IPS DF 6.9 (cell line): ENCODE data around the gene RSPH9.
A peak's percentile ranks its signal among the peaks of the same experiment; 100 is the strongest.

Experiments used
- DNase-seq: peaks from one replicate; pipeline ENCODE4 v3.0.0-alpha.2; 2013; ENCODE audit warnings: low read depth, low spot score
- H3K27ac ChIP-seq: one replicate; pipeline ENCODE4 v1.5.1; 2013; ENCODE audit warnings: low read length, control low read depth
- H3K27me3 ChIP-seq: 2 replicates; pipeline ENCODE4 v1.6.1; 2013; ENCODE audit warnings: mild to moderate bottlenecking, low read length; ENCODE audit not compliant: control insufficient read depth, insufficient read depth
- H3K36me3 ChIP-seq: 2 replicates; pipeline ENCODE4 v1.6.1; 2013; ENCODE audit warnings: low read length; ENCODE audit not compliant: control insufficient read depth, insufficient read depth
- H3K4me1 ChIP-seq: 2 replicates; pipeline ENCODE4 v1.6.1; 2013; ENCODE audit warnings: low read length; ENCODE audit not compliant: control insufficient read depth, insufficient read depth
- H3K4me3 ChIP-seq: 2 replicates; pipeline ENCODE4 v1.5.1; 2013; ENCODE audit warnings: mild to moderate bottlenecking, low read length
- H3K9me3 ChIP-seq: 2 replicates; pipeline ENCODE4 v1.6.1; 2013; ENCODE audit warnings: low read length, inconsistent platforms; ENCODE audit not compliant: control insufficient read depth, insufficient read depth
- WGBS: extraction: QIAGEN DNeasy Blood & Tissue Kit; methylation state at CpG from one replicate; pipeline ENCODE4 v1.1.7; 2013; ENCODE audit warnings: mixed read lengths, missing lambda C conversion rate; ENCODE audit not compliant: insufficient read length, insufficient coverage; 5-methylcytosine and 5-hydroxymethylcytosine counted together

RSPH9 gene, protein sequence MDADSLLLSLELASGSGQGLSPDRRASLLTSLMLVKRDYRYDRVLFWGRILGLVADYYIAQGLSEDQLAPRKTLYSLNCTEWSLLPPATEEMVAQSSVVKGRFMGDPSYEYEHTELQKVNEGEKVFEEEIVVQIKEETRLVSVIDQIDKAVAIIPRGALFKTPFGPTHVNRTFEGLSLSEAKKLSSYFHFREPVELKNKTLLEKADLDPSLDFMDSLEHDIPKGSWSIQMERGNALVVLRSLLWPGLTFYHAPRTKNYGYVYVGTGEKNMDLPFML

DNA sequence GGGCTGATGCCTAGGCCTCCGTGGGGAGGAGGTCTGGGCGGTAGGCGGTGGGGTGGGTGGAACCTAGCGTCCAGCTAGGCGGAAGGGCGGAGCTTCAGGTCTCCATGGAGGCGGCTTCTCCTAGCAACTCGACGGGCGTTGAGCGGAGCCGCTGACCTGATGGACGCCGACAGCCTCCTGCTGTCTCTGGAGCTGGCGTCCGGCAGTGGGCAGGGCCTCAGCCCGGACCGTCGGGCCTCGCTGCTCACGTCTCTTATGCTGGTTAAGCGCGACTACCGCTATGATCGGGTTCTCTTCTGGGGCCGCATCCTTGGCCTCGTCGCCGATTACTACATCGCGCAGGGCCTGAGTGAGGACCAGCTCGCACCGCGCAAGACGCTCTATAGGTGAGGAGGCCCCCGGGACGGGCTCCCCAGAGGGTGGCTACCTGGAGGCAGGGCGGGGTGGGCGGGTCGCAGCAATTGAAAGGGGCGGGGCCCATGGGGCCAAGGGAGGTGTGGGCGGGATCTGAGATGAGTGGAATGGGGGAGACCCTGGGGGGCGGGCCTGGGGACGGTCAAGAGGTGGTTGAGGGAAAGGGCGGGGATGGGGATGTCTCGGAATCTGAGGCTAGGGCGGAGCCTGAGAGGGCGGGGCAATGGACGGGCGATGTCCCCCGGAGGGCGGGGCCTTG is at the start of gene RSPH9:
Gene RSPH9, plus strand, starts transcription at position 97 of the 673 bp plus-strand sequence. Its CDS starts 63 bp downstream, at position 160.
- no CpG with 5 or more reads among the region's 52 CpGs for WGBS
- H3K4me3 ChIP-seq, result peak within 1 kb of the TSS; percentile 38; the same call in 1 of the 2 replicates
- H3K27me3 ChIP-seq, result no peaks in the 10 kb centered on the region
- no peak within 1 kb of the TSS for H3K27ac ChIP-seq
- H3K36me3 ChIP-seq, result peaks cover 5% of the 10 kb centered on the region
- H3K9me3 ChIP-seq, result no peaks in the 10 kb centered on the region
- H3K4me1 ChIP-seq, result no peaks in the 10 kb centered on the region
- DNase-seq, result peak; percentile 85

DNA sequence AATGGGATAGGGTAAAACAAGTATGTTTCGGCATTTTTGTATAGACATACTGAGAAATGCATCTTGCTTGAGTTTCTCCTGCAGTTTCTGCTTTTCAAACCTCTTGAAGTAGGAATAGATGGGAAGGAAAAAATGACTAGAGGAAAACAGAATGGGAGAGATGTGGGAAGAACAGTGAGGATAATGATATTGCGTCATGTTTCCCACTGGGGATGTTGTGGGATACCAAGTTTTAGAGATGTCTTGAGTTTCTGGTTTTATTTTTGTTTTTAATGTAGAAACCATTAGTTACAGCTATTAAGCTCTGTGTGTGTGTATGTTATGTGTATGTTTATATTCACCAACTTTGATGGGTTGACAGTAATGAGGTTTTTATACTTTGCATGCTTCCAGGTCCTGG is 44.2 kb upstream of the RSPH9 start:
- WGBS, result no CpG with 5 or more reads among the region's 2 CpGs
- no peak overlapping the region for H3K4me3 ChIP-seq
- H3K27ac ChIP-seq, result no peak overlapping the region
- DNase-seq, result no peak
- no peaks in the 10 kb centered on the region for H3K9me3 ChIP-seq
- H3K4me1 ChIP-seq, result no peaks in the 10 kb centered on the region
- no peaks in the 10 kb centered on the region for H3K36me3 ChIP-seq
- H3K27me3 ChIP-seq, result no peaks in the 10 kb centered on the region

DNA sequence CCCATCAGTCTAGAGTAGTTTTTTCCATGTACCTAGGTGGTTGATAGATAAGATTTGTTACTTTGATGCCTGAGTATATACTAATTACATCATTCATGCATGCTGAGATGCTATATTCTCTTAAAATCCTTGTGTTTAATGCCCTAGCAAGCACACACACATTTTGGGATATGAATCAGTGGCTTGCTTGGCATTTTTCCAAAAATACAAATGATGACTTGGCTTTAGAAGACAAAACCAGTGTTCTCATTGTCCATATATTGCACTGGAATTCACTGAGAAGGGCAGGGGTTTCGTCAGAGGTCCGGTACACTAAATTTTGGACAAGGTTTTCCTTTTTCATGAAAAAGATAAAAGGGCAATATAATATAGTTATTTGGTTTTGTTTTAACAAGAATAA is 40.7 kb upstream of the RSPH9 start:
- WGBS, result no CpG with 5 or more reads among the region's 2 CpGs
- no peak overlapping the region for H3K27ac ChIP-seq

DNA sequence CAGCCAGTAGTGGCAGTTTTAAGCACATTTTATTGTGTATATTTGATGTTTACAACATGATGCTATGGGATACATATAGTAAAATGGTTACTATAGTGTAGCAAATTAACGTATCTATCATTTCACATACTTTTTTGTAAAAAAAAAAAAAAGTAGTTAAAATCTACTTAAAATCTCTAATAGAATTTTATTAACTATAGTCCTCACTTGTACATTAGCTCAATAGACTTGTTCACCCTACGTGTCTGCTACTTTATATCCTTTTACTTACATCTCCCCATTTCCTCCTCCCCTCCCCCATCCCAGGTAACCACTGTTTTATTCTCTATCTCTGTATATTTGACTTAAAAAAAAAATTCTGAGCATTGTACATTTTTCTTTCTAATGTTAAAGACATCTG is 38.8 kb upstream of the RSPH9 start:
- WGBS, result no CpG with 5 or more reads among the region's 2 CpGs
- H3K4me1 ChIP-seq, result no peaks in the 10 kb centered on the region
- no peak overlapping the region for H3K27ac ChIP-seq
- no peak overlapping the region for H3K4me3 ChIP-seq
- no peaks in the 10 kb centered on the region for H3K9me3 ChIP-seq
- DNase-seq, result no peak
- no peaks in the 10 kb centered on the region; the same call in 1 of the 2 replicates for H3K36me3 ChIP-seq
- H3K27me3 ChIP-seq, result no peaks in the 10 kb centered on the region

More for the DNA sequence above, 40.7 kb upstream of the RSPH9 start:
- no peaks in the 10 kb centered on the region for H3K27me3 ChIP-seq
- no peak for DNase-seq
- no peaks in the 10 kb centered on the region for H3K9me3 ChIP-seq
- no peak overlapping the region for H3K4me3 ChIP-seq
- no peaks in the 10 kb centered on the region for H3K4me1 ChIP-seq
- H3K36me3 ChIP-seq, result no peaks in the 10 kb centered on the region

DNA sequence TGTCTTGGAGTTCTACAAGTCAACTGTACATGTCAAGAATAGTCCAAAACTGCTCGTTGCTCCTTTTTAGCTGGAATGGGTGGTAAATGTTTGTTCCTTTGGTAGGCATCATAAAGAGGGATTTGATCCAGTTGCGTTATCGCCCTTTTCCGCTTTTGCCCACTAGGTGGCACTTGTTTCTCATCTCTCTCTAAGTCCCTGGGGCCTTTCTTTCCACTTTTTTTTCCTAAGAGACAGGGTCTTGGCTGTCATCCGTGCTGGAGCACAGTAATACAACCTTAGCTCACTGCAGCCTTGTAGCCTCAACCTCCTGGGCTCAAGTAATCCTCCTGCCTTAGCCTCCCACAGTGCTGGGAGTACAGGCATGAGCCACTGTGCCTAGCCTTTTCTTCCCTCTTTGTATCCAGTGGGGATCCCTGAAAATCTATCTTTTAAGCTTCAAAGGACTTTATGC is 36.5 kb upstream of the RSPH9 start:
- no peaks in the 10 kb centered on the region for H3K4me1 ChIP-seq
- H3K27me3 ChIP-seq, result no peaks in the 10 kb centered on the region
- no peak overlapping the region for H3K4me3 ChIP-seq
- peak; percentile 45 for DNase-seq
- no peaks in the 10 kb centered on the region; the same call in 1 of the 2 replicates for H3K36me3 ChIP-seq
- no peak overlapping the region for H3K27ac ChIP-seq
- no CpG with 5 or more reads among the region's 5 CpGs for WGBS
- no peaks in the 10 kb centered on the region for H3K9me3 ChIP-seq

DNA sequence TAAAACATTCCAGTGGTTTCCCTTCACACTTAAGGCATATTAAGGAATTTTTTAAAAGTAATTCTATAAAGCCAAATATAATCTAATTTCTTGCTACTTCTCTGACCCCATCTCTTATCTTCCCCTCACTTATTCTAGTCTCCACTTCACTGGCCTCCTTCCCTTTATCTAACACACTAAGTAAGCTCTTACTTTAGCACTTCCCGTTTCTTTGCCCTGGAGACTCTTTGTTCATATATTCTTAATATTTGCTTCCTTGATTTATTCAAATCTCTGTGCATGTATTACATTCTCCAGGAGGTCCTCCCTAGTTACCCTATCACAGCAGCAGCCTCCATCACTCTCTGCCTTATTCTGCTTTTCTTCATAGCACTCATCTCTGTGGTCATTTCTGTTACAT is 36.0 kb upstream of the RSPH9 start:
- Histone ChIP-seq H3K36me3 (no peaks in the 10 kb centered on the region; the same call in 1 of the 2 replicates), H3K4me1 (no peaks in the 10 kb centered on the region), H3K27ac (no peak overlapping the region), H3K4me3 (no peak overlapping the region), H3K9me3 (no peaks in the 10 kb centered on the region), H3K27me3 (no peaks in the 10 kb centered on the region)
- no CpG with 5 or more reads among the region's 1 CpG for WGBS
- DNase-seq, result no peak

DNA sequence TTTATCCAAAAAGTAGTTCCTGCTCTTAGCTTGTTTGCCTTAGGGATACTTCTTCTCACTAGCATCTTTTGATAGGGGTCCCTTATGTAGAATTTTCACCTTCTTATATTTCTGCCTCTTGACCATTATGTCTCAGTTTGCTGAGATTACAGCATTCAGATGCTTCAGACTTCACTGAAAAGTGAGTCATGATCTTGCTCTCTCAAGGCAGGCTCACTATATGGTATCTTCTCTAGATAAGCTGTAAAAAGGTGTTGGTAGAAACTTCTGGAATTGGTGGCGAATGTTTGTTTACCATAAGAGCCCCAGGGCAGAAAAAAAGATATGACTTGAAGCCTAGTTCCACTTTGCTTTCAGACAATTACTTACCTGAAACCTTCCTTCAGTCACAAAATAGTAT is 35.4 kb upstream of the RSPH9 start:
- Histone ChIP-seq H3K27ac (no peak overlapping the region), H3K36me3 (no peaks in the 10 kb centered on the region; the same call in 1 of the 2 replicates), H3K27me3 (no peaks in the 10 kb centered on the region), H3K4me3 (no peak overlapping the region), H3K4me1 (no peaks in the 10 kb centered on the region), H3K9me3 (no peaks in the 10 kb centered on the region)
- no CpG with 5 or more reads among the region's 1 CpG for WGBS
- no peak for DNase-seq

DNA sequence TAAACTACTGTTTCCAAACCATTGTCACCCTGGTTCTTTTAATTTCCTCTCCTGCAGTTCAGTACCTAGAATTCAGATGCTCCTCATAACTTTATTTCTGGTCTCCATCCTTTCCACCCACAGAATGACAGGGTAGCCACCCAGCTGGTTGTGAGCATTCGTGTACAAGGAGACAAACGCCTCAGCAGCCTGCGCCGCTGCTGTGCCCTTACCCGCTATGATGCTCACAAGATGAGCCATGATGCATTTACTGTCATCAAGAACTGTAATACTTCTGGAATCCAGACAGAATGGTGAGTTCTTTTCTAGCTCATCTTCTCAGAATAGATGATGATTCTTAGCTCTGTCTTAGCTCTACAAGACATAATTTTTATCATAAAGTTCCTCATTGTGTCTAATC is 34.4 kb upstream of the RSPH9 start:
- Histone ChIP-seq H3K36me3 (no peaks in the 10 kb centered on the region; the same call in 1 of the 2 replicates), H3K9me3 (no peaks in the 10 kb centered on the region), H3K4me1 (no peaks in the 10 kb centered on the region), H3K4me3 (no peak overlapping the region), H3K27ac (no peak overlapping the region), H3K27me3 (no peaks in the 10 kb centered on the region)
- no peak for DNase-seq
- WGBS, result no CpG with 5 or more reads among the region's 5 CpGs

DNA sequence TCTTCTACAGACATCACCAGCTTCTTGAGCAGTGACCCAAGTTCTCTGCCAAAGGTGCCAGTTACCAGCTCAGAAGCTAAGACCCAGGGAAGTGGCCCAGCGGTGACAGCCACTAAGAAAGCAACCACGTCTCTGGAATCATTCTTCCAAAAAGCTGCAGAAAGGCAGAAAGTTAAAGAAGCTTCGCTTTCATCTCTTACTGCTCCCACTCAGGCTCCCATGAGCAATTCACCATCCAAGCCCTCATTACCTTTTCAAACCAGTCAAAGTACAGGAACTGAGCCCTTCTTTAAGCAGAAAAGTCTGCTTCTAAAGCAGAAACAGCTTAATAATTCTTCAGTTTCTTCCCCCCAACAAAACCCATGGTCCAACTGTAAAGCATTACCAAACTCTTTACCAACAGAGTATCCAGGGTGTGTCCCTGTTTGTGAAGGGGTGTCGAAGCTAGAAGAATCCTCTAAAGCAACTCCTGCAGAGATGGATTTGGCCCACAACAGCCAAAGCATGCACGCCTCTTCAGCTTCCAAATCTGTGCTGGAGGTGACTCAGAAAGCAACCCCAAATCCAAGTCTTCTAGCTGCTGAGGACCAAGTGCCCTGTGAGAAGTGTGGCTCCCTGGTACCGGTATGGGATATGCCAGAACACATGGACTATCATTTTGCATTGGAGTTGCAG is 31.0 kb upstream of the RSPH9 start:
- Histone ChIP-seq H3K4me3 (no peak overlapping the region), H3K27ac (no peak overlapping the region), H3K27me3 (no peaks in the 10 kb centered on the region), H3K9me3 (no peaks in the 10 kb centered on the region), H3K4me1 (no peaks in the 10 kb centered on the region), H3K36me3 (no peaks in the 10 kb centered on the region; the same call in 1 of the 2 replicates)
- no peak for DNase-seq
- WGBS, result no CpG with 5 or more reads among the region's 6 CpGs

DNA sequence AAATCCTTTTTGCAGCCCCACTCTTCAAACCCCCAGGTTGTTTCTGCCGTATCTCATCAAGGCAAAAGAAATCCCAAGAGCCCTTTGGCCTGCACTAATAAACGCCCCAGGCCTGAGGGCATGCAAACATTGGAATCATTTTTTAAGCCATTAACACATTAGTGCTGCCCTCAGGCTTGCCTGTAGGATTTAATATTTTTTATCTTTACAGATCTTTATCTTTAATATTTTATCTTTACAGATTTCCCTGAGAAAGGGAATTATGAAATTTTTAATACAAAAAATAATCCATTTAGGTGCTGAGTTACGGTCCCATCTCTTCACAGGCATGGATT is 30.5 kb upstream of the RSPH9 start:
- H3K27ac ChIP-seq, result no peak overlapping the region
- H3K4me1 ChIP-seq, result no peaks in the 10 kb centered on the region
- H3K27me3 ChIP-seq, result no peaks in the 10 kb centered on the region
- no peaks in the 10 kb centered on the region for H3K9me3 ChIP-seq
- no peaks in the 10 kb centered on the region; the same call in 1 of the 2 replicates for H3K36me3 ChIP-seq
- no peak for DNase-seq
- no peak overlapping the region for H3K4me3 ChIP-seq
- WGBS, result no CpG with 5 or more reads among the region's 3 CpGs
